Measurements from ENCODE around the gene RALGAPA2.

RALGAPA2 gene

DNA sequence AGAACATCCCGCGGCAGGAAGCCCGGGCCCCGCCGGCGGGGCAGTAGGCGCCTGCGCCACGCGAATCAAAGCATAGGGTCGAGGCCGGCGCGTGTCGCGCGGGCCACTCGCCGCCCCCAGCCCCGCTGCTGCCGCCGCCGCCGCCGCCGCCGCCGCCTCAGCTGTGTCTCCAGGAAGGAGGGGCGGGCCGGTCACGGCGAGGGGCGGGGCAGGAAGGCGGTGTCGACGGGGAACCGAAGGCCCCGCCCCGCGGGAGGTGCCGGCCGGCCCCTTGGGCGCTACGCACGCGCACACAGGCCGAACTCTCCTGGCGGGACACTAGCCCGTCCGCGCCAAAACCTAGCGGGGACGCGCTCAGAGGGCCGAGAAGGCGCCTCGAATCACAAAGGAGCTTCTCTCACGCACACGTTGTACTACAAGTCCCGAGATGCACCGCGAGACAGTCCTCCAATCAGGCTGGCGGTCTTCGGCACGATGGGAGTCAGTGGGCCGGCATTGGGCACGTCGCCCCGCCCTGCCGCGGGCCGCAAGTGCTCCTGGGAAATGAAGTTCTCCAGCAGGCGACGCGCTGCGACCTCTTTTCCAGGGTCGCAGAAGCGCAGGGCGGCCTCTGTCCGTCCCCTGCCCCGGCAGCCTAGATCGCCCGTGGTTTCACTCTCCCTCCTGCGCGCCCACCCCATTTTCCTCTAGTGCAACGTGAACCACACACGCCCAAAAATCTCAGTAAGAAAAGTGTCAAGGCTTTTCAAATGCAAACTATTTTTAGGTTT lies at the start of gene RALGAPA2:
TSS of gene RALGAPA2 (minus strand) at position 171 of the 770 bp plus-strand sequence. CDS start at position 7, 164 bp downstream.
- DNase-seq, result peak; percentile 97 to 99

DNA sequence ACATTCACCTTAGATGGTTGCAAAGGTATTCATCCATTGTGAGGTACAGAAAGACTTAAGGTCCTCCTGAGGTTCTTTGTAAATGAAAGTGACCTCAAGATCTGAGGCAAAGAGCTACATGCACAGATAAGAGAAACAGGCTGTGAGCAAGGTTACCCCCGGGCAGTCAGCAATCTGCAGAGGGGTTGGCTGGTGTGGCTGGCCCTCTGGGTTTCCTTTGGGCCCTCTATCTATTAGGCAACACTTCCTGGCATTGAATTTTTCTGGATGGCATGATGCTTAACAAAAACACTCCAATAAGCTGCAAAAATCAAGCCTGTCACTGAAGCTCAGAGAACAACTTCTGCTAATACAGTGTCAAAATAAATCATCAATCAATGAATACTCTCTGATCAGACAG lies 48.9 kb upstream of the RALGAPA2 start:
- DNase-seq, result no peak

DNA sequence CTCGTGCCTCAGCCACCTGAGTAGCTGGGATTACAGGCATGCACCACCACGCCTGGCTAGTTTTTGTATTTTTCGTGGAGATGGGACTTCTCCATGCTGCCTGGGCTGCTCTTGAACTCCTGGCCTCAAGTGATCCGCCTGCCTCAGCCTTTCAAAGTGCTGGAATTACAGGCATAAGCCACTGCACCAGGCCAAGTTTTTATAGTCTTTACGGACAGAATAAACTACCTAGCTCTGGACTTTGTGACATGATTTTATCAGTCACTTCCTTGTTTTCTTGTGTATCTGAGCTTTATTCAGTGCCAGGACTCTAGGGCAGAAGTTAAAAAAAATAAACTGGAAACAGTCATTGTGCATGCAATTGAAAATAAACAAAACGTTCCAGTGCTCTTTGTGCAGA lies 46.7 kb upstream of the RALGAPA2 start:
- DNase-seq, result peak in 1 of 2 experiments; percentile 13

GRCh38 chr20:20755674-20756319 lies 43.4 kb upstream of the RALGAPA2 start:
- no peak for DNase-seq

DNA sequence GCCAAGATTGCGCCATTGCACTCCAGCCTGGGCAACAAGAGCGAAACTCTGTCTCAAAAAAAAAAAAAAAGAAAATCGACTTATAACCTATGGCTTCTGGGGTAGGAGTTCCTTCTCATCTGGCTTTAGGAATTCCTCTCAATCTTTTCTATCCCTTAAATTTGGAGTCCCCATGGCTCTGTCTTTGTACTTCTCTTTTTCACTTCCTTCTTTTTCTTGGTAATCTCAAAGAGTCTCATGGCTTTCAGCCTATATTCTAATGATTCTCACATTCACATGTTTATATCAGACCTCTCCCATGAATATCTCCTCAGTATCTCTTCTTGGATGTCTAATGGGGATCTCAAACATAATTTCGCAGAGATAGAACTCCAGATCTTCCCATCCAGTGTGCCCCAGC lies 42.8 kb upstream of the RALGAPA2 start:
- no peak for DNase-seq

DNA sequence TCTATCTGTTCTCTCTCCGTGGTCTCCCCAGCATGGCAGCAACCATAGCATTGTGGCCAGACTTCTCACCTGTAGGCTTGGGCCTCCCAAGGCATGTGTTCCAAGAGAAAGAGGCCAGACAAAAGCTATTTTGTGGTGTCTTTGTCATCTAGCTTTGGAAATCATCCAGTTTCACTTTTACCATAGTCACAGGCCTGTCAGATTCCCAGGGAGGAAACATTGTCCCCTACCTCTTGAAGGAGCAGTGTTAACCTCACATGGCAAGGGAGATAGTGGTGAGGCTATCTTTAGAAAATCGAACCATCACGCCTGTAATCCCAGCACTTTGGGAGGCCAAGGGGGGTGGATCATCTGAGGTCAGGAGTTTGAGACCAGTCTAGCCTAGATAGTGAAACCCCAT lies 42.3 kb upstream of the RALGAPA2 start:
- no peak for DNase-seq

DNA sequence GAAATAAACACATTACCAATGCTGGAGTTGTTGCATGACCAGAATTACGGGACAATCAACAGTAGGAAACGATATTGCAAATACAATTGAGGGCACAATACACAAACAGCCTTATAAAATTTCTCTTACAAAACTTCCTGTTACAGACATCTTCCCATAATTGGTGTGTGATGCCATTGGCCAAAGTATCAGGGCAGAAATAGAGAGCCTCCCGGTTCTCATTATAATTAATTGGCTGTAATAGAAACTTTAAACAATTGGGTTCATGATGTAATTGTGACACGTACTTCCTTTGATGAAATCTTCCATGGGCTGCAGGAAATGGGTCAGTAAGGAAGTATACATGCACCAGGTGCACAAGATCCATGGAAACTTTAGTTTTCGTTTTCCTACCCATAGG lies 40.3 kb upstream of the RALGAPA2 start:
- DNase-seq, result peak in 1 of 2 experiments; percentile 38

GRCh38 chr20:20747298-20747697 lies 34.9 kb upstream of the RALGAPA2 start:
- no peak for DNase-seq

- peak in 1 of 2 experiments; percentile 54 for DNase-seq
Observed at GRCh38 chr20:20744170-20744725, 31.8 kb upstream of the RALGAPA2 start.

GRCh38 chr20:20743511-20744169 lies 31.2 kb upstream of the RALGAPA2 start:
- peak in 1 of 2 experiments; percentile 54 for DNase-seq

- DNase-seq, result peak in 1 of 2 experiments; percentile 9
Observed at GRCh38 chr20:20741087-20742045, 28.9 kb upstream of the RALGAPA2 start.

DNA sequence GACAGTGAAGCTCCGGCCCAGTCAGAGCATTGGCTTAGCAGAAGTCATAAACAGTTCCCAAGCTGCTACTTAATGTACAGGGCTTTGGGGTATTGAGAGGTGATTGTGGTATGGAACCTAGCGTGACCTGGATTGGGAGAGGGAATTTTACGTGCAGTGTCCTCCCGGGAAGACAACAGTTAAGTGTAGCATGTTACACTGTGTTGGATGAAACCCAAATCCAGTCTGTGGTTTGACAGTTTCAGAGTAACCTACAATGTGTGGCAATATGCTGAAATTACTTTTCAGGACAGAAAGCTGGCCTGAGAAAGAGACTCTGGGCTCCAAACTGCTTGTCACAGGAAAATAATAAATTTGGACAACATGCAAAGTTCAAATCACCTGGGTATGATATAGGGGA lies 28.1 kb upstream of the RALGAPA2 start:
- no peak for DNase-seq

DNA sequence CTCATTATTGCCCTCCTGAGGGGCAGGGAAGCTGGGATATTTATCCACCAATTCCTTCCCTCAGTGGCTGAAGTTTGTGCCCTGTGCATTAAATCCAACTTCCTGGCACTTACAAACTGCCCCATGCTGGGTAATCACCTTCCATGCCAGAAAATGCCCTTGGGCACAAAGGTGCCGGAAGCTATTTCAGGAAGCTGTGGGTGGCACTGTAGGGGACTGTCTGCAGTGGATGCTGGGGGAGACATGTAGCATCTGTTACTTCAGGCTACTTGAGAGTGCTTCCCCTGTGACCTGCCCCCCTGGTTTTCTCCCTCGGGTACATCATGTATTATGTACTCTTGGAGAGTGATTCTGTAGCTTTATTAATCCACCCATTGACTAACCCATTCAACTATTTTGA lies 24.7 kb upstream of the RALGAPA2 start:
- peak in 1 of 2 experiments; percentile 58 for DNase-seq

DNA sequence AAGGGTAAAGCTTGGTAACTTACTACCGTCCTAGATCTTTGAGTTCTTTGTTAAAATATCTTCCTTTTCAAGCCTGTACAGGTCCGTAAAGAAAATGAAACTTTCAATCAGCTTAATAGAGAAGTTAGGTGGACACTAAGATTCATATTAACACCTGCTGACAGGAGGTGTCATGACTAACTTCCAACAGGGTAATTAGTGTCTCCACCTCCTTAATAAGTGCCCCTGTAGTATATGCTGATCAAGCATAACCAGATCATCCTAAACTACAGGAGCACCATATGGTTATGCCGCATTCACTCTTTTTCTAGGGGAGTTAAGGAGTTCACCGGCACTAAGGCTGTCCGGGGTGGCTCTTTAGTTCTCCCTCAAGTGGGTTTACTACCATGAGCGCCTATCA lies 23.9 kb upstream of the RALGAPA2 start:
- no peak for DNase-seq

DNA sequence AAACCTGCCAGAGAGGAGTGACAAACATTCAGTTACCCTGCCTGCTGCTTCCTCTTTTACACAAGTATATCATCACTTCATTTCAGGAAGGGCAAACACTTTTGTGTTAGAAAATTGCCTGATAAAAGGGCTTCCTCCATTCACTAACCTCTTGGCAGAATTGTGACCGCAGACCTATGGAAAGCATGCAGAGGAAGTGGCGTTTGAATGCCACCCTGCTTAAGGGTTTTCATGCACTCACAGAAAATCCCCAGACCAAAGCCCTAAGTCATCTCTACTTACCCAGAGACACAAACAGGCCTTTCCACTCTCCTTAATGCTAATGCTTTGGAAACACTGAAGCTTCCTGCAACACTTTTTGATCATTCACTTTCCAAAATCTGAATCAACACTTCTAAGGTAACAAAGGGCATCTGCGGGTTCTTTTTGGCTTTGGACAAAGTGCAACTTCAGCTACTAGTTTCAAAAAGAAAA lies 22.1 kb upstream of the RALGAPA2 start:
- DNase-seq, result no peak

DNA sequence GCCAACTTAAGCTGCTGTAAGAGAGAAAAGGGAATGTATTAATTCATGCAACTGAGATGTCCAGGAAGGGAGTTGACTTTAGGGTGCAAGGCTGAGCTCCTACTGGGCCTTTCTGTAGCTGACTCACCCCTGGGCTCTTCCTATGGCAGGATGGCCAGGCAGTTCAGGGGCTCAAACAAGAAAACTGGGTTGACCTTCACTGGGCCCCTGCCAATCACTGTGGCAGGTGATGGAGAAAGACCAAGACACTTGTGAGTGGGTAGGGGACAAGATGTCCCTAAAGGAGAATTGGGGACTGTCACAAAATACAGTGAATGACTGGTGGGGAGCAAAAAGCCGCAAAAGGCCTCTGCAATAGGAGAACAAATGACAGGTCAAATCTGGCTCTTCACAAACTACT lies 21.5 kb upstream of the RALGAPA2 start:
- no peak for DNase-seq

GRCh38 chr20:20732641-20733040 lies 20.2 kb upstream of the RALGAPA2 start:
- DNase-seq, result peak in 1 of 2 experiments; percentile 46

DNA sequence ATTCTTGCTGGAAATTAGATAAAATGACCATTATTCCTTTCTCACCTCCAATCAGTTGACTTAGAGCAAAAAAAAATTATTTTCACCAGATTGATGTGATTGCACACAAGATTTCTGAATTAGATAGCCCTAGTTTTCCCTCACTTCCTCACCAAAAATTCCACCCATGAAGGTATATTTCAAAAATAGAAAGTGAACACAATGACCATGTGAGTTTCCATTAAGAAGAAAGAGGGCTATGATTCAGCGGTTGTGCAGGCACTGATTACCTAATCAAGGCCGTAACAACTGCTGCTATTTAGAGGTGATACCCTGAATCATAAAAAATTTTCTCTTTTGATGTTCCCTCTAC lies 19.5 kb upstream of the RALGAPA2 start:
- DNase-seq, result no peak

DNA sequence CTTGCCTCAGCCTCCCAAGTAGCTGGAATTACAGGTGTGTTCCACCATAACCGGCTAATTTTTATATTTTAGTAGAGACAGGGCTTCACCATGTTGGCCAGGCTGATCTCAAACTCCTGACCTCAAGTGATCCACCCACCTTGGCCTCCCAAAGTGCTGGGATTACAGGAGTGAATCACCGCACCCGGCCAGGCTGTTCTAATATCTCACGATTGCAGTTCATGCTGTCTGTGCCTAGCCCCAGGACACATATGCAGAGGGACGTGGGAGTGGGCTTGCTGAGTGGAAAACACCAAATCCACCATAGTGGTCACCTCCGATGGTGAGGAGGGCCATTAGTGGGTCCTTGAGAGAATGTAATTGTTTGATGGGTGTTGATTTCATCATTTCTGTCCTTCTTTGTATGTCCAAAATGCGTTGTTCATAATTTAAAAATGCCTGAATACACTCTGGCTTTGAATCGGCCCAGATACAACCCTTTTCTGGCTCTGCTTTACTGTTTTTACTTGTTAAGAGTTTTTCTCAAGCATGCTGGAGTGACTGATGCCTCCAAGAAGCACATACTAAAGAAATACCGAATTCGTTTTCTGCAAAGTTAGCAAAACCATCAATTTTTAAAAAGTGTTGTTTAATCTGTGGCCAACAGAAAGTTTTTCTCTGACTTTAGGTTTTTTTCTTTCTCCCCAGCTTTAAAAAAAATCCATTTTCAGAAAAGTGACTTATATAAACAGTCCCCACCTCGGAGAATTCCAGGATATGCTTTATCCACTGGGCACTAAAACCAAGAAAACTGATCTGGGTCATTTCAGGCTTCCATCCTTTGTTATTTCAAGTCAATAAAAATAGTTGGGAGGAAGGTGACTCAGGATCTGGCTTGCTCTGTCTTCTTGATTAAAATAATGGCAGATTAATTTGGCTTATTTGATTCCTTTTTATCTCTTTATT lies 18.8 kb upstream of the RALGAPA2 start:
- no peak for DNase-seq

- DNase-seq, result no peak
Observed at GRCh38 chr20:20729563-20729962, 17.1 kb upstream of the RALGAPA2 start.

DNA sequence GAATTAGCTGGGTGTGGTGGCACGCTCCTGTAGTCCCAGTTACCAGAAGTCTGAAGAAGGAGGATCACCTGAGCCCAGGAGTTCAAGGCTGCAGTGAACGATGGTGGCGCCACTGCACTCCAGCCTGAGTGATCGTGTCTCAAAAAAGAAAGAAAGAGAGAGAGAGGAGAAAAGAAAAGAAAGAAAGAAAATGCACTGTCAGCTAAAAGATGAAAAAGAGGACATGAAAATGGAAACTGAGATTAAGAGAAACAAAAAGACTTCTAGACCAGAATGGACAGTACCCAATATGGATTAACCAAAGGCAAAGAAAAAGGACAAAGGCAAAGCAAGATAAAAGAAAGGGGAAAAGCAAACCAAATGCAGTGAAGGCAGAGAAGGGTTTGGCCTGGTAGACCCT lies 9.0 kb upstream of the RALGAPA2 start:
- DNase-seq, result no peak

All from NCI-H2081 (cell line).